ENCODE results near the gene NOL9.
A peak's percentile ranks its signal among the peaks of the same experiment; 100 is the strongest.
"Not testable (repeated sequence)": the region's sequence is repeated elsewhere in the genome, so short reads cannot be mapped to it uniquely, and the experiment has no call there.

The NOL9 gene

DNA sequence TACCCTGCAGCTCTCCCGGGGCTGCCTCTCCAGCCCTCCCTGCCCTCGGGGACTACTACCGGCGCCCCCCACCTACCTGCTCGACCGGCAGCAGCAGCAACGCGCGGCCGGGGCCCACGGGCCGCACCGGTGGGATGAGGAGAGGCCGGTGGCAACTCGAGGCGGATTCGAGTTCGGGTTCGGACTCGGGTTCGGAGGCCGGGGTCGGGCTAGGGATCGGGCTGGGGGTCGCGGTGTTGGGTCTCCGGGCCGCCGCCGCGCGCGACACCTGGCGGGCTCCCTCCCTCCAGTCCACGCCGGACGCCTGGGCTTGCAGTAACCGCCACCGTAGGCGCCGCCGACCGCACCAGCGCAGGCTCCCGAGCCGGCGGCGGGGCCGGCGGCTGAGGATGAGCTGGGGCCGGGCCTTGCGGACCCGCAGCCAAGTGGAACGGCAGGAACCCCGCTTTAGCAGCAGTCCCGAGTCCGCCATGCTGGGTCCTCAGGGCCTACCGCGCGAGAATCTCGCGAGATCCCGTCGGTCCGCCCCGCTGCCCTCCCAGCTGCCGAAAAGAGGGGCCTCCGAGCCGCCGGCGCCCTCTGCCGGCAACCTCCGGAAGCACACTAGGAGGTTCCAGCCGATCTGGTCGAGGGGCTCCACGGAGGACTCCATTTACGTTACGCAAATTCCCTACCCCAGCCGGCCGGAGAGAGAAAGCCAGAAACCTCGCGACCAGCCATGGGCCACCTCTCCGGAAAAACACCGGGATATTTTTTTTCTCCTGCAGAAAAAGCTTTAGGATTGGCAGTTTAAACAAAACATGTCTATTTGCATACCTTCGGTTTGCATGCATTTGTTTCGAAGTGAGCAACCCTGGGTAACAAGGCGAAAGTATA, at the start of gene NOL9:
NOL9 (minus strand) TSS at position 483 of the 876 bp plus-strand sequence; CDS start at position 472, 11 bp downstream.
- DNase-seq, result peak; percentile 96

DNA sequence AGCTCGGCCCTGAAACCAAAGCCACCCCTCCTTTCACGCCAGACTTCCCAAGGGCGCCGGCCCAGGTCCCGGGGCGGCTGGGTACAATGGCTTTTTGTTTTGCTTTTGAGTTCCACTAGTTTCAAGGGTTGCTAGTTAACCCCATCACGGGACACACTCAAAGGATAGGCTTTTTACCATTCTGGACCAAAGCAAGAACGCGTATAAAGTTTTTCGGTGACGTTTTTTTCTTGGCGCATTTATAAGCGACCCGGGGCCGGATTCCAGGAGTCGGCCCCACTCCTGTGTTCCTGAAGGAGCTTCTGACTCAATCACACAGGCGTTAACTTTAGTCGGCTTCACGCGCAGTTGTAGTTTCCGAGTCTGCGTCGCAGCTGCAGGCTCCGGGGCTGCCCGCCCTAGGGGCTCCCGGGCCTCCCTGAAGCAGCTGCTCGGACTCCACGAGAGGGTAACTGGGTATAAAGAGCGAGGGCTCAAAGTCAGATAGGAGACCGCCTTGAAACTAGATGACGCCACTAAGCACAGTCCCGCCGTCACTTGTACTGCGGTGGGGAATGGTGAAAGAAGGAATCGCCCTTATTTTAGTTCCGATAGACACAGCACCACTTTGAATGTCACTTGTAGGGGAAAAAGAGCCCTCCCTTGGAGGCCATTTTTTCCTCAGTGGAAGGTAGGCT, 49.1 kb upstream of the NOL9 start:
- DNase-seq, result peak; percentile 65

GRCh38 chr1:6602669-6603237, 48.4 kb upstream of the NOL9 start, which contains the start of gene KLHL21:
Gene KLHL21, minus strand, starts transcription at chr1:6602869. Its CDS starts 52 bp downstream, at chr1:6602817.
- peak; percentile 90 for DNase-seq

GRCh38 chr1:6601923-6602668, 47.8 kb upstream of the NOL9 start:
- DNase-seq, result no peak

- DNase-seq, result peak; percentile 87
Observed at GRCh38 chr1:6601049-6601922, 47.0 kb upstream of the NOL9 start.

DNA sequence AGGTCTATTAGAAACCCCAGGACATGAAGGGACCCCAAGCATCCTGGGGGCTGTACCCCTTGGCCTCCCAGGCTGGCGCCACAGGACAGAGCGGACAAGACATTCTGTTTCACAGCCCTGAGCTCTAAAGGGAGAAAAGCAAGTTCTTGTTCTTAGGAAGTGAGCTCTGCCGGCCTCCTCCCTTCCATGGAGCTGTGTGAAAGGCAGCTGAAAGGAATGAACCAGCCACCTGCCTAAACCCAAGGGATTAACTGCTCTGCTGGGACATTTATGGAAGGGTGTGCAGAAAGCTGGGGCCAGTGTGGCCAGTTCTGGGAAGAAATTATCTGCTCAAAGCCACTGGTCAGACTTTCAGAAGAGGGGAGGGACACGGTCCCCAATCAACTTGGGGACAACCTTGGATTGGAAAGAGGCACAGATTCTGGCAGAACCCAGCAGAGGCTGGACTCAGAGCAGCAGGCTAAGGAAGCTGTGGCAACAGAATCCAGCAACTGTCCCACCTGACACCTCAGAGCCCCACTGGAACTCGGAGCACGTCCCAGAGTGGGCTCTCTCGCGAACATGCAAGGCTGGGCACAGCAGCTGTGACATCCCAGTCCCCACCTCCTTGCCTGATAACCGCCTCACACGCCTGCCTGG, 46.2 kb upstream of the NOL9 start:
- no peak for DNase-seq

GRCh38 chr1:6599991-6600390, 45.7 kb upstream of the NOL9 start:
- not testable (repeated sequence) for DNase-seq

- DNase-seq, result peak; percentile 60
Observed at GRCh38 chr1:6599141-6599975, 45.0 kb upstream of the NOL9 start.

- no peak for DNase-seq
Observed at GRCh38 chr1:6597777-6598131, 43.4 kb upstream of the NOL9 start.

DNA sequence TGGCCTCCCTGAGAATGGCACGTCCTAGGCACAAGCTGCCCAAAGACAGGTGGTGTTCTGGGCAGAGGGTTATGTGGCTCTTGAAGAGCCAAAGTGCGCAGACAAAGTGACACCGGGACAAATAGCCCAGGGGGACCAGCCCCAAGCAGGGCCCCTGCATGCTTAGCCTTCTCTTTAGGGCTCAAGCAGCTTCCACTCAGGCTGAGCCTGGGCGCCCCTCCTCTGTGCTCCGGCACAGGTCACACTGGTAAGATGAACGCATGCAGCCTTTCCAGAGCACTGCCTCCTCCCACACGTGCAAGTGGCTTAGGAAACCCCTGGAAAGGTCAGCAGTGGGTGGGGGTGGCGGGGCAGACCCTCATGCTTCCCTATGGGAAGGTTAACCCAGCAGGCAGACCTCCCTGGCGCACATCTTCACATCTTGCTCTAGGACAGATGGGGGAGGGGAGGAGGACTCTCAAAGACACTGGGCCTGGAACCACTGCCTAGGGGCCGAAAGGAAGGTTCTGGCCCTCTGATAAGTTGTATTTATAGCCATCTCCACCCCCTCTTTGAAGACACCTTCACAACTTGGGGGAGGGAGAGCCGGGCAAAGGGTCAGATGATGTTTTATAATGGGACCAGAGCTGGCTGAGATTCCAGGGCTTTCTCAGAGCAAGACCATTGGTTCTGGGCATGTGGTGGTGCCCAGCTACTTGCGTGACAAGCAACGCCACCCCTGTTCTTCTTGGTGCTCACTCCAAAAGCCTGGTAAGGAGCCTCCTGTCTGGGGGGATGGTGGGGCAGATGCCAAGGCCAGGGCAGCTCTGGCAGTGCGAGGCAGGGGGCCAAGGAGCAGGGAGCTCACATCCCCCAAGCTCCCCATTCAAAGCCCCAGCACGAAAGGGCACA, 42.8 kb upstream of the NOL9 start:
- no peak for DNase-seq

DNA sequence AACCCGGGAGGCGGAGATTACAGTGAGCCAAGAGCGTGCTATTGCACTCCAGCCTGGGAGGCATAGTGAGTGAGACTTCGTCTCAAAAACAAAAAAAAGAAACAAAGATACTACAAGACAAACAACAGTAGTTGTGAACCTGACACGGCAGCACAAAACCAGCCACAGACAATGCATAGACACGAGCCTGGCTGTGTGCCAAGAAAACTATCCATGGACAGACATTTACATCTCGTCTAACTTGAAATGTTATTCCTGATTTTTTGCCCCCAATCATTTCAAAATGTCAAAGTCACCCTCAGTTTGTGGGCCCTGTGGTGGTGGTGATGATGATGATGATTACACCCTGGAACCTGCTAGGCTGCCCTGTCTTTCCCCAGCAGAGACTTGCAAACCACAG, 42.0 kb upstream of the NOL9 start:
- DNase-seq, result no peak

DNA sequence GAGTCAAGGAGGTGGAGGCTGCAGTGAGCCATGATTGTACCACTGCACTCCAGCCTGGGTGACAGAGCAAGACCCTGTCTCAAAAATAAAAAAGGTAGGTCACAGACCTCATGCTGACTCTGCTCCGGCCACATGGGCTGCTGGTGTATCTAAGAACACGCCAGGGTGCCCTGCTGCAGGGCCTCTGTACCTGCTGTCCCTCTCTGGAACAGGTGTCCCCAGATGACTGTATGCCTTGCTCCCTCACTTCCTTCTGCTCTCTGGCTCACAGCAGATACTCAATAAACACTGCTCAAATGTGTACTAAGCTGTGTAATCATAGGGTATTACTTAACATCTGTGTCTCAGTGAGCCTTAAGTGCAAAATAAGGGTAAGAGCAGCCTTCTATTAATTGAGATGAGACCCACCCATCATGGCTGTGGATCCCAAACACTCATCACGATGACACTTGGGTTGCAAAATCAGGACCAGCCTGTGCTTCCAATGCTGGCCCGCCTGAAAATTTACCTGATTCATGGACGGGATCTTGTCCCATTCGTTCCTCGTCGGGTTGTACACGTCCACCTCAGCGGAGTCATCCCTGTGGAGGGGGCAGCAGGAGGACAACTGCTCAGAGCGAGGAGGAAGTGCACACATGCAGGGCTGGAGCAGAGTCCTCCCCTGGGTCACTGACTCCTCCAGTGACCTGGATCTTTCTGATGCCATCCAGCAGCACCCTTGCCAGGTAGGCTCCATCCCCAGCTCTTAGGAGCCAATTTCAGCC, 40.8 kb upstream of the NOL9 start:
- no peak for DNase-seq

- DNase-seq, result no peak
Observed at GRCh38 chr1:6593810-6594209, 39.5 kb upstream of the NOL9 start.

- DNase-seq, result no peak
Observed at GRCh38 chr1:6592865-6593593, 38.7 kb upstream of the NOL9 start.

DNA sequence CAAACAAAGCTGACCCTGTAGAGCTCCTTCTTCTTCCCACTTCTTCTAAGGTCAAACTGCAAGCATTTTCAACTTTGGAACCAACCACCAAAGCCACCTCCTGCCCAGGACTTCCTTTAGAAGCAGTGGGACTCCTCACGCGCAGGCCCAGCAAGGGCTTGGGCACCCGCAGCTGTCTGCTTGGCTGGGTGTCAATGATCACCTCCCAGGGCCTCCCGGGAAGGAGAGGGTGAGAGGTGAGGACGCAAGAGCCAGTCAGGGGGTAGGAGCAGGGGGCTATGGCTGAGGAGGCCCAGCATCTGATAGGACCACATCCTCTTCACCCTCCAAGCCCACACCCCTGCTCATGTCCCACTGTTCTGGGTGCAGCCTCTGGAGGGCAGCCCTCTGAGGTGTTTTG, 38.1 kb upstream of the NOL9 start:
- DNase-seq, result no peak

DNA sequence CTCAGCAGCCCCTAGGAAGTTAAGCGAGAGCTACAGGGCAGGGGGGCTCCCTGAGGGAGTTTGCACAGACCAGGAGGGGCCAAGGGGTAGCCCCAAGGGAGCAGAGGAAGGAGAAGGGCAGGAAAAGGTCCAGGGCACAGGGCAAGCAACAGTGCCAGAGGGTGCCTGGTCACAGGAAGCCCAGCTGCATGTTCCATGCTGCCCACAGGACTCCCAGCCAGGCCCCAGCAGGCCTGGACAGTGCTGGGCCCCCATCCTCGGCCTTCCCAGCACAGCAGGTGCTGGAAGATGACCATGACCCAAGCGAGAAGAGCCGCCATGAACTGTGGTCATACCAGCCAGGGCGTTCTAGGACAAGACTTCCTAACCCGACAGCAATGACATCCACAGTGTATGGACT, 37.3 kb upstream of the NOL9 start:
- DNase-seq, result no peak

DNA sequence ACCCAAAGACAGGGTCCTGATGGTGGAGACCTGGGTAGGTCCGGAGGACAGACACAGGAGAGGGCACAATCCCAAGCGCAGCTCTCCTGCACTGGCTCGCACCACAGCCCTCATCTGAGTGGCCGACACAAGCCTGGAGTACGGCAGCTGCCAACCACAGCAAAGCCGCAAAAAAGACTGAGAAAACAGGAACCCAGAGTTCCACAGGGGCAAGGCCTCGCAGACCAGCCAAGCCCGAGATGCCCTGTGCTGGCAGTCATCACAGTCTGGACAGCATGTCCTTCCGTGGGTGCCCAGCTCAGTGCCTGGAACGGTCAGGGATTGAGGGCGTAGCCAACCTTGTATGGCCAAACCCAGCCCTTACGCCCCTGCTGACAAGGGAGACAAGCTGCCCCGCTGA, 36.9 kb upstream of the NOL9 start:
- no peak for DNase-seq

- DNase-seq, result no peak
Observed at GRCh38 chr1:6590046-6590445, 35.7 kb upstream of the NOL9 start.

All from activated CD4-positive, alpha-beta T cell treated with anti-CD3 and anti-CD28 coated beads, Interleukin-2, amount 50 U/mL, for 16 hours (primary cell).